Lower leg skin (tissue), 3 donors: ENCODE results near the gene STPG3.

Experiments
- POLR2A ChIP-seq, 2 donors: fragments of 450-650 bp; IDR thresholded peaks; one replicate each; pipeline ENCODE4 v1.6.1; 2016 to 2017; ENCODE audit warnings: antibody characterized with exemption in 2 of 2, mild to moderate bottlenecking in 1 of 2, moderate library complexity in 1 of 2
- TF ChIP-seq, protein P1 (sequence below), 3 donors: fragments of 450-650 bp; IDR thresholded peaks; one replicate each; pipeline ENCODE4 v1.5.1; 2016; ENCODE audit warnings: antibody characterized with exemption in 3 of 3, mild to moderate bottlenecking in 3 of 3, moderate library complexity in 2 of 3

DNA sequence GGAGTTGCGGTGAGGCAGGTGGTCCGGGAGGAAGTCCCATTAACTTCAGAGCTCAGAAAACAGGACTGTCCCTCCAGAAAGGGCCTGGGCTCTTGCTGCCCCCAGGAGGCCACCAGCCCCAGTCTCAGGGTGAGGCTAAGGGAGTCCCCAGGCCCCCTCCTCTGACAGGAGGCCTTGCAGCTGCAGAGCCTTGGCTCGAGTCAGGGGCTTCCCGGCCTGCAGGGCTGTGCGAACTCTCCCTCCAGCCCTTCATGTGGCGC lies 3.2 kb upstream of the STPG3 start:
- TF ChIP-seq POLR2A (IDR thresholded peaks at IDR 0.05): no peak
- TF ChIP-seq, protein P1, sequence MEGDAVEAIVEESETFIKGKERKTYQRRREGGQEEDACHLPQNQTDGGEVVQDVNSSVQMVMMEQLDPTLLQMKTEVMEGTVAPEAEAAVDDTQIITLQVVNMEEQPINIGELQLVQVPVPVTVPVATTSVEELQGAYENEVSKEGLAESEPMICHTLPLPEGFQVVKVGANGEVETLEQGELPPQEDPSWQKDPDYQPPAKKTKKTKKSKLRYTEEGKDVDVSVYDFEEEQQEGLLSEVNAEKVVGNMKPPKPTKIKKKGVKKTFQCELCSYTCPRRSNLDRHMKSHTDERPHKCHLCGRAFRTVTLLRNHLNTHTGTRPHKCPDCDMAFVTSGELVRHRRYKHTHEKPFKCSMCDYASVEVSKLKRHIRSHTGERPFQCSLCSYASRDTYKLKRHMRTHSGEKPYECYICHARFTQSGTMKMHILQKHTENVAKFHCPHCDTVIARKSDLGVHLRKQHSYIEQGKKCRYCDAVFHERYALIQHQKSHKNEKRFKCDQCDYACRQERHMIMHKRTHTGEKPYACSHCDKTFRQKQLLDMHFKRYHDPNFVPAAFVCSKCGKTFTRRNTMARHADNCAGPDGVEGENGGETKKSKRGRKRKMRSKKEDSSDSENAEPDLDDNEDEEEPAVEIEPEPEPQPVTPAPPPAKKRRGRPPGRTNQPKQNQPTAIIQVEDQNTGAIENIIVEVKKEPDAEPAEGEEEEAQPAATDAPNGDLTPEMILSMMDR (IDR thresholded peaks at IDR 0.05): no peak
